Immature natural killer cell (primary cell): Measurements from ENCODE around the gene FAAH. TPM values are rescaled to one million over a fixed set of nuclear protein-coding genes. Genes with fewer than 3 reads are reported as not detected.

ENCODE experiments used
- DNase-seq, 3 donors: peaks; one replicate each; pipeline ENCODE4 v3.0.0; 2022; ENCODE audit warnings: mixed read lengths in 1 of 3
- H3K27ac Mint-ChIP-seq, 6 donors: one replicate each; pipeline ENCODE4 v1.8.0; 2020; ENCODE audit warnings: mixed read lengths in 6 of 6, mild to moderate bottlenecking in 5 of 6, inconsistent platforms in 4 of 6, moderate library complexity in 3 of 6
- H3K27me3 Mint-ChIP-seq, 3 donors: one replicate each; pipeline ENCODE4 v1.8.0; 2020 to 2021; ENCODE audit warnings: low read depth in 3 of 3, mild to moderate bottlenecking in 3 of 3, mixed read lengths in 3 of 3, moderate library complexity in 3 of 3, inconsistent platforms in 1 of 3
- H3K36me3 Mint-ChIP-seq, 3 donors: one replicate each; pipeline ENCODE4 v1.8.0; 2020; ENCODE audit warnings: mixed read lengths in 3 of 3, inconsistent platforms in 2 of 3, mild to moderate bottlenecking in 2 of 3
- H3K4me1 Mint-ChIP-seq, 2 donors: one replicate each; pipeline ENCODE4 v1.8.0; 2020; ENCODE audit warnings: inconsistent platforms in 2 of 2, mild to moderate bottlenecking in 2 of 2, mixed read lengths in 2 of 2, moderate library complexity in 1 of 2
- H3K4me3 Mint-ChIP-seq, 5 donors: one replicate each; pipeline ENCODE4 v1.8.0; 2020; ENCODE audit warnings: mild to moderate bottlenecking in 5 of 5, mixed read lengths in 5 of 5, inconsistent platforms in 3 of 5, moderate library complexity in 3 of 5
- H3K9me3 Mint-ChIP-seq, 6 donors: one replicate each; pipeline ENCODE4 v1.8.0; 2020; ENCODE audit warnings: mild to moderate bottlenecking in 6 of 6, mixed read lengths in 6 of 6, inconsistent platforms in 4 of 6, moderate library complexity in 3 of 6
- polyA plus RNA-seq, 3 donors: library from polyadenylated mRNA; unstranded; fragments of 300-500 nt; fragmentation: Illumina TruSeq; gene quantifications; one replicate each; pipeline ENCODE4 v1.2.3, GENCODE V29; 2021

The FAAH gene
- polyA plus RNA-seq, 3 donors from 2014 or later: 1.8 to 2.8 (median 2.1) TPM

- Mint-ChIP-seq H3K4me3 (no peak overlapping the region), H3K9me3 (no peaks in the 10 kb centered on the region), H3K27ac (peak overlapping the region in 1 of 6 donors; percentile 41), H3K4me1 (no peaks in the 10 kb centered on the region), H3K27me3 (peaks cover 0 to 9% (median 3%) of the 10 kb centered on the region in 3 donors), H3K36me3 (no peaks in the 10 kb centered on the region)
- DNase-seq: no peak
Observed at GRCh38 chr1:46420533-46420915, 26.4 kb downstream of the FAAH start.

DNA sequence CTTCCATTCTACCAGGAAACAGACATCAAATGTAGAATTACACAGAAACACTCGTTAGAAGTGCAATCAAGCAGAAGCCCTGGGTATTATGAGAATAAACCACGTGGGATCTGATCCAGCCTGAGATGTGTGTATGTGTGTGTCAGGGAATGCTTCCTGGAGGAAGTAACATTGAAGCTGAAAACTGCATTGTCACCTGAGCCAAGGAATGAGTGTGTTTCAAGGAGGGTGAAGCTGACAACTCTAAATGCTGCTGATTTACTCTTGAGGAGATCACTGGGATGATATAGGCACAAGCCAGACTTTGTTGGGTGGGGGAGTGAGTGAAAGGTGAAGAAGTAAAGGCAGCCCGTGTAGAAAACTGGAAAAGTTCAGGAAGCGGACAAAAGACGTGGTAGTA, 27.6 kb downstream of the FAAH start:
- no peaks in the 10 kb centered on the region for H3K4me1 Mint-ChIP-seq
- H3K27ac Mint-ChIP-seq: no peak overlapping the region
- H3K27me3 Mint-ChIP-seq: peaks cover 0 to 9% (median 3%) of the 10 kb centered on the region in 3 donors
- H3K4me3 Mint-ChIP-seq: no peak overlapping the region
- no peak for DNase-seq
- no peaks in the 10 kb centered on the region for H3K9me3 Mint-ChIP-seq
- H3K36me3 Mint-ChIP-seq: no peaks in the 10 kb centered on the region

DNA sequence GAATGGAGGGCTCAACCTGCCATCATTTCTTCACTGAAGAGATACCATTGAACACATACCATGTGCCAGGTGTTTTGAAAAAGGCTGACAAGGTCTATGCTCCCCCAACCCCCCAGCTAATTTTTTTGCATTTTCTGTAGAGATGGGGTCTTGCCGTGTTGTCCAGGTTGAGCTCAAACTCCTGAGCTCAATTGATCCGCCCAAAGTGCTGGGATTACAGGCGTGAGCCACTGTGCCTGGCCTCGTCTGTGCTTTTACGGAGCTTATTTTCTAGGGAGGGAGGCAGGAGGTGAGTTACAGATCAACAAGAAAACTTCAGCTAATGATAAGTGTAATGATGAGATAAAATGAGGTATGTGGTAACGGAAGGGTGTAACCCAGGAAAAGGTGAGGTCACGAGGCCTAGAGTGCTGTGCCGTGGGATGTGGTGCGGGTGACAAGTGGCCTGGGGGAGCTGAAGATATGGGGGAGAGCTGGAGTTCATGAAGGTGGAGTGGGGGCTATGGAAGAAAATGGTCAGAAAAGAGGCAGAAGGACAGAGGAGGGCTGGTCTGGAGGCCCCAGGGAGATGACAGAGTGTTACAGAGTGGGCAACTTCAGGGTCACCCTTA, 28.2 kb downstream of the FAAH start:
- Mint-ChIP-seq H3K27me3 (peaks cover 0 to 9% (median 3%) of the 10 kb centered on the region in 3 donors), H3K27ac (peak overlapping the region in 2 of 6 donors; percentile 20 to 55), H3K4me3 (peak overlapping the region in 1 of 5 donors; percentile 33), H3K9me3 (no peaks in the 10 kb centered on the region), H3K4me1 (no peaks in the 10 kb centered on the region), H3K36me3 (no peaks in the 10 kb centered on the region)
- no peak for DNase-seq

DNA sequence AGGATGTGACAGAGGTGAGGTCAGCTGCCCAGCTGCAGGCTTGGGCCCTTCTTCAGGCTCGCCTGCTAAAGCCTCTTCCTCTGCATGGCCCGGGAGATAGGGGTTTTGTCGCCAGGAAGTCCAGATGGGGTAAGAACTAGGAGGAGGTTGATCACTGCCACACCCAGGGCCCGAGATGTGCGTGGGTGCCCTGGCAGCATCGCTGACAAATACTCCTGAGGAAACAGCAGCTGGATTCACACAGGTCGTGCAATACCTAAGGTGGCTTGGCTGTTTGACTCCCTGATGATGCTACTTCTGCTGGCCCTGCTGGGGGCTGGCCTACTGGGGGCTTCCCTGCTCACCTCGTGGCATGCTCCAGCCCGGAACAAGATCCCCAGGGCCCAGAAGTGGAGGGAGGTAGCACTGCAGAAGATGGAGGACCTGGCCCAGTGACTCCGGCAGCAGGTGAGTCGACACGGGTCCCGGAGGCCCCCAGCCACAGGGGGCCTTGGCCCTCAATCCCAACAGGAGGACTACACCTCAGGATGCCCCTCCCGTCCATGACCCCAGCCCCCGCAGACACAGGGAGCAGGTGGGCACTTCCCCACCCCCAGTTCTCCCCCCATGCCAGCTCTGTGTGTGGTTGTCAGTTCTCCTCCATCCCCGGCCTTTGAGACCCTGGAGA, 29.6 kb downstream of the FAAH start:
- no peak for DNase-seq
- Mint-ChIP-seq H3K27me3 (peaks cover 2 to 9% (median 3%) of the 10 kb centered on the region in 3 donors), H3K27ac (no peak overlapping the region)

GRCh38 chr1:46424730-46425129, 30.6 kb downstream of the FAAH start:
- Mint-ChIP-seq H3K27ac (no peak overlapping the region), H3K36me3 (no peaks in the 10 kb centered on the region), H3K4me1 (no peaks in the 10 kb centered on the region), H3K4me3 (no peak overlapping the region), H3K9me3 (no peaks in the 10 kb centered on the region), H3K27me3 (peaks cover 1 to 9% (median 3%) of the 10 kb centered on the region in 3 donors)
- DNase-seq: no peak

More for the DNA sequence above, 29.6 kb downstream of the FAAH start:
- no peaks in the 10 kb centered on the region for H3K4me1 Mint-ChIP-seq
- no peak overlapping the region for H3K4me3 Mint-ChIP-seq
- no peaks in the 10 kb centered on the region for H3K36me3 Mint-ChIP-seq
- no peaks in the 10 kb centered on the region for H3K9me3 Mint-ChIP-seq

DNA sequence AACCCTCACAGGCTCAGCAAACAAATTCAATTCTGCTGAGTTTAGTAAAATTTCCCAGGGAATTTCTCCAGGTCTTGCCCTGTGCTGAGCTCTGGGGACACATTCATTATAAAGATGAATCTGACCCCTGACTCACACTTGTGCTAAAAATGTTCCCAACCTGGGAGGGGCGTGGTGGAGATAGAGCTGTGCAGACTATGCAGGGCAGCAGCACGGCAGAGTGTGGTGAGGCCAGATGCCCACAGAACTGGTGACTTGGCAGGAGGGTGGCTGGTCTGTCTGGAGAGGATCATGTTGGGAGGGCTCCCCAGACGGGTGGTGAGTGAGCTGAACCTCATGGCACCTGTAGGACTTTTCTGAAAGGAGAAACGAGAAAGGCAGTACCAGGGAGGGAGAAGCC, 31.6 kb downstream of the FAAH start:
- DNase-seq: no peak
- Mint-ChIP-seq H3K27me3 (peaks cover 1 to 9% (median 5%) of the 10 kb centered on the region in 3 donors), H3K4me3 (no peak overlapping the region), H3K27ac (no peak overlapping the region), H3K4me1 (no peaks in the 10 kb centered on the region), H3K36me3 (no peaks in the 10 kb centered on the region), H3K9me3 (no peaks in the 10 kb centered on the region)

GRCh38 chr1:46427541-46427940, 33.4 kb downstream of the FAAH start:
- Mint-ChIP-seq H3K27me3 (peaks cover 0 to 6% (median 5%) of the 10 kb centered on the region in 3 donors), H3K4me1 (no peaks in the 10 kb centered on the region), H3K36me3 (no peaks in the 10 kb centered on the region), H3K27ac (no peak overlapping the region), H3K4me3 (no peak overlapping the region), H3K9me3 (no peaks in the 10 kb centered on the region)
- no peak for DNase-seq

DNA sequence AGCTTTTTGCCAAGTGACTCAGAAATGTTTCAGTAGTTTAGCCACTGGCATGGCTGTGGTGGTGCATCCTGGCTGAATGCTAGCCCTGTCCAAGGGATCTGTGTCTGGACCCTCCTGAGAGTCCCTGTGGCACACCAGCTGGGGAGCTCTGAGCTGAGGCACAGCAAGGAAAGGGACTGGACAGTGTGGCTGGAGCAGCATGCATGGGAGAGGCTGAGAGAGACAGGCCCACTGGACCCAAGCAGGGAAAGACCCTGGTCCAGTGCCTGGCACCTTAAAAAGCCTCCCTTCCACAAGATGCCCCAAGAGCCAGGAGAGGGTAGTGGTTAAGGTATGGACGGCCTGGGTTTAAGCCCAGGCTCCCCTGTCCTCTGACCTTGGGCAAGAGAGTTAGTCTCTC, 35.3 kb downstream of the FAAH start:
- DNase-seq: no peak
- Mint-ChIP-seq H3K4me3 (no peak overlapping the region), H3K4me1 (no peaks in the 10 kb centered on the region), H3K27me3 (peaks cover 2 to 5% (median 4%) of the 10 kb centered on the region in 3 donors), H3K27ac (no peak overlapping the region), H3K9me3 (no peaks in the 10 kb centered on the region), H3K36me3 (no peaks in the 10 kb centered on the region)

DNA sequence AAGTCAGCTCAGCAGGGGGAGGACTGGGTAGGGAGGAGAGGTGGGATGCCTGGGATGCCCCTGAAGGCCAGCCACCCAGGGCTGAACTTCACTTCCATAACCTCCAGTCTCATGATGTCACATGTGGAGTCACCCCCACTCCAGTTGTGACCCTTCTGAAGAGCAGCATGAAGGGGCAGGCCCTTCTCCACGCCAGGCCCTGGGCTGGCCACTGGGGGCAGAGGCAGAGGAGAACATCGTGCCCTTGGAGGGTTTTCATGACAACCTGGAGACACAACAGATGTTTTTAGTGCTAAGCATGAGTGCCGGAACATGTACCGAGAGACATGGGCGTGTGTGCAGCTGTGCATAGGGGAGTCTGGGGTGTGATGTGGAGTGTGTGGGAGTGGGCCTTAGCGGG, 37.6 kb downstream of the FAAH start:
- Mint-ChIP-seq H3K27ac (no peak overlapping the region), H3K27me3 (peaks cover 2 to 7% (median 3%) of the 10 kb centered on the region in 3 donors), H3K4me1 (no peaks in the 10 kb centered on the region), H3K9me3 (no peaks in the 10 kb centered on the region), H3K4me3 (no peak overlapping the region), H3K36me3 (no peaks in the 10 kb centered on the region)
- no peak for DNase-seq

- H3K27me3 Mint-ChIP-seq: peaks cover 2 to 5% (median 5%) of the 10 kb centered on the region in 3 donors
Observed at GRCh38 chr1:46432781-46433327, 38.7 kb downstream of the FAAH start.

DNA sequence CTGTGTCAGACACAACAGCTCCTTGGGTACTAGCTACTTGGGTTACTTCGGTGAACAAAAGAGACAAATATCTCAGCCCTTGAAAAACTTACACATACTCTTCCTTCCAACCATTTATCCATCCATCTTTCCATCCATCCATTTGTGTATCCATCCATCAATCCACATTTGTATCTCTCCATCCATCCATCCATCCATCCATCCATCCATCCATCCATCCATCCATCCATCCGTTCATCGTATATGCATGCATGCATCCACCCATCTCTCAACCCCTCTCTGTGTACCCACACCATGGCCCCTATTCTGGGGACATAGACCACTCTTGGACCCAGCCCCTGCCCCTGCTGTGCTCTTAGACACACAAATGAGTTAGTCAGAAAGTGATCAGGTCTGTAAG, 40.2 kb downstream of the FAAH start:
- Mint-ChIP-seq H3K9me3 (no peaks in the 10 kb centered on the region), H3K27ac (no peak overlapping the region), H3K27me3 (peaks cover 3 to 5% (median 3%) of the 10 kb centered on the region in 3 donors), H3K36me3 (no peaks in the 10 kb centered on the region), H3K4me1 (no peaks in the 10 kb centered on the region), H3K4me3 (no peak overlapping the region)
- DNase-seq: no peak

More at GRCh38 chr1:46432781-46433327, 38.7 kb downstream of the FAAH start:
- H3K36me3 Mint-ChIP-seq: no peaks in the 10 kb centered on the region
- no peak overlapping the region for H3K4me3 Mint-ChIP-seq
- no peaks in the 10 kb centered on the region for H3K9me3 Mint-ChIP-seq
- no peak overlapping the region for H3K27ac Mint-ChIP-seq
- no peak for DNase-seq
- no peaks in the 10 kb centered on the region for H3K4me1 Mint-ChIP-seq

- Mint-ChIP-seq H3K36me3 (no peaks in the 10 kb centered on the region), H3K27ac (no peak overlapping the region), H3K4me1 (no peaks in the 10 kb centered on the region), H3K4me3 (no peak overlapping the region), H3K27me3 (peaks cover 2 to 5% (median 5%) of the 10 kb centered on the region in 3 donors), H3K9me3 (no peaks in the 10 kb centered on the region)
- no peak for DNase-seq
Observed at GRCh38 chr1:46436844-46437243, 42.7 kb downstream of the FAAH start.

DNA sequence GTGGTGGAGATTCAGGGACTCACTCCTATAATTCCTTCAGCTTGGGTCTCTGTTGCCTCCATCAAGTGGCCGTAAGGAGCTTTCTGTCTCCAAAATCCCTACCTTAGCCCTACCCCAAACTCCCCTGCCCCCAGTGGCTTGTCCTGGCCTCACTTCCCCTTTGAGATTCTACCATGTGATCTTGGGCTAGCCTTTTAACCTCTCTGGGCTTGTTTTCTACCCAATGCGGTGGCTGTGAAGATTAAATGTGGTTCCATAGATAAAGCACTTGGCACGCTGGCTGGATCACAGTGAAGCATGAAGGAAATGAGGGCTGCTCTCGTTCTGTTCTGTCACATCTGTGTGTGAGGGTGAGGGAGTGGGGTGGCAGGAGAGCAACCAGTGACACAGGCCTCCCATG, 43.6 kb downstream of the FAAH start:
- Mint-ChIP-seq H3K36me3 (no peaks in the 10 kb centered on the region), H3K9me3 (no peaks in the 10 kb centered on the region), H3K27me3 (peaks cover 2 to 9% (median 5%) of the 10 kb centered on the region in 3 donors), H3K4me1 (peaks cover 5 to 6% of the 10 kb centered on the region in 2 donors), H3K27ac (no peak overlapping the region), H3K4me3 (no peak overlapping the region)
- DNase-seq: no peak

DNA sequence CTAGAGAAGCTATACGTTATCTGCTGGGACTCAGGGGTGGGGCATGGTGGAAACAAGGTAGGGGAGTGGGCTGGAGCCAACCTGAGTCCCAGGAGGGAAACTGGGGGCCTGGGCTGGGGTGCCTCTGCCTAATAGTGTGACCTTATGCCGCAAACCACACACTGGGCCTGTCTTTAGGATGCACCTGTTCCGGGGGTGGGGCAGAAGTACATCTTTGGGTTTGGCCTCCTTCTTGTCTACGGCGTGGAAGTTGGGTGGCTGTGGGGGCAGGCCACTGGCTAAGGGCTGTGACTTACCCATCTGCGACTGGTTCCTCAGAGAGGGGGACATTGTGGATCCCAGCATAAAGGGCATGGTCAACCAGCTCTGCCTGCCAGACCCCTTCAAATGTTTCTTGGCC, 44.2 kb downstream of the FAAH start:
- Mint-ChIP-seq H3K27ac (no peak overlapping the region), H3K9me3 (no peaks in the 10 kb centered on the region), H3K4me3 (no peak overlapping the region), H3K4me1 (peaks cover 8 to 10% of the 10 kb centered on the region in 2 donors), H3K27me3 (peaks cover 2 to 10% (median 5%) of the 10 kb centered on the region in 3 donors), H3K36me3 (no peaks in the 10 kb centered on the region)
- no peak for DNase-seq
